COLO829 (cell line): Measurements from ENCODE around the gene ITM2C.

Source experiments
- DNase-seq: peaks from one replicate; pipeline ENCODE4 v3.0.0; 2012; ENCODE audit warnings: low spot score

ITM2C gene

GRCh38 chr2:230908092-230908594 is 43.4 kb downstream of the ITM2C start:
- DNase-seq, result no peak

- peak; percentile 90 for DNase-seq
Observed at GRCh38 chr2:230908595-230909191, 44.0 kb downstream of the ITM2C start.

DNA sequence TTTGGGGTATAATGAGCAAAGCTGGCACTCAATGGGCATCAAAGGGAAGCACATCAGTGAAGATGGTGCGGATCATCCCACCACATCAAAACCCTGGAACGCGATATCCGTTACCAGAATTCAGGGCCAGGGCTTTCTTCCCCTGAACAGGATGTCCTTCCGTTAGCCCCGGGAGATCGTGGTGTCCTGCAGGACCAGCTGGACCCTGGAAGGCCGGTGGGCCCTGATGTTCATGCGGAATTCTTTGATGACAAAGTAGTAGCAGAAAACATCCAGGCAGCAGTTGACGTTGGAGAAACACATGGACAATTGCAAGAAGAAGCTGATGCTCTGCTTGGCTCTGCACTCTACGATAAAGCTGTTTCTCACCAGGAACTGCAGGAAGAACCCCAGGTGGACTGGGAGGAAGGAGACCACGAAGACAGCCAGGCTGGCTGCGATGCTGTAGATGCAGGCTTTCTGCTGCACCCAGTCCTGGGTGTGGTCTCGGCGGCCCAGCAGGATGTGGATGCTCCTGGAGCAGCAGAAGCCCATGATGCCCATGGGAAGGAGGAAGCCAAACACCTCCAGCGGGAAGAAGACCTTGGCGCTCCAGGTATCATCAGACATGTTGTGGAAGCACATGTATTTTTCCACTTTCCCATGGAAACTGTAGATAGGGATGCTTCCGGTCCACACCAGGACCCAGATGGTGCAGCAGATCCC is 45.3 kb downstream of the ITM2C start:
- DNase-seq, result no peak

GRCh38 chr2:230910546-230911177 is 45.9 kb downstream of the ITM2C start:
- DNase-seq, result no peak

- no peak for DNase-seq
Observed at GRCh38 chr2:230912046-230912445, 47.3 kb downstream of the ITM2C start.

- no peak for DNase-seq
Observed at GRCh38 chr2:230912724-230913123, 48.0 kb downstream of the ITM2C start.

- peak; percentile 21 for DNase-seq
Observed at GRCh38 chr2:230913406-230914143, 48.8 kb downstream of the ITM2C start.

DNA sequence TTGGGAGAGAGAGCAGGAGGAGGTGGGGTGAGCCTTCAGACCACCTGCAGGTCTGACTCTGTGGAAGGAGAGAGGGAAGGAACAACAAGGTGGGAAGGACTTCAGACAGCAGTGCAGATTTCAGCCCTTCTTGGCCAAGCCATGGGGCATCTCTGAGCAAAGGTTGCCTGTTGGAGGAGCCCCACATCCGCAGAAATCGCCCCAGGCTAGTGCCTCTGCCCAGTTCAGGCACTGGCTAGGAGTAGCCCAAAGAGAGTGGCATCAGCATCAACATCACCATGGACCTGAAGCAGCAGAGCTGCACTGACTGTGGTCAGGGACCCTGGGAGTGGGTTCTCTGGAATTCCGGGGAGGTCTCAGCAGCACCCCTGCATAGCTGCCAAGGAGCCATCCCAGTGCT is 50.1 kb downstream of the ITM2C start:
- DNase-seq, result no peak

GRCh38 chr2:230915319-230915718 is 50.6 kb downstream of the ITM2C start:
- DNase-seq, result no peak

DNA sequence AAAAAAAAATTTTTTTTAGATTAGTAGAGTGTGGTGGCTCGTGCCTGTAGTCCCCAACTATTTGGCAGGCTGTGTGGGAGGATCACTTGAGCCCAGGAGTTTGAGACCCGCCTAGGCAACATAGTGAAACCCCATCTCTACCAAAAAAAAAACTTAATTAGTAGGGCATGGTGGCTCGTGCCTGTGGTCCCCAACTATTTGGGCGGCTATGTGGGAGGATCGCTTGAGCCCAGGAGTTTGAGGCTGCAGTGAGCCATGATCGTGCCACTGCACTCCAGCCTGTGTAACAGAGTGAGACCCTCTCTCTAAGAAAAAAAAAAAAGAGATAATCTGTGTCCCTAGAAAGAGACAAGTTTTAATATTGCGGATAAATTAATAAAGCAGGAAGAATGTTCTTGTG is 51.5 kb downstream of the ITM2C start:
- no peak for DNase-seq

- DNase-seq, result no peak
Observed at GRCh38 chr2:230919240-230919639, 54.5 kb downstream of the ITM2C start.

- DNase-seq, result no peak
Observed at GRCh38 chr2:230919681-230920080, 54.9 kb downstream of the ITM2C start.

DNA sequence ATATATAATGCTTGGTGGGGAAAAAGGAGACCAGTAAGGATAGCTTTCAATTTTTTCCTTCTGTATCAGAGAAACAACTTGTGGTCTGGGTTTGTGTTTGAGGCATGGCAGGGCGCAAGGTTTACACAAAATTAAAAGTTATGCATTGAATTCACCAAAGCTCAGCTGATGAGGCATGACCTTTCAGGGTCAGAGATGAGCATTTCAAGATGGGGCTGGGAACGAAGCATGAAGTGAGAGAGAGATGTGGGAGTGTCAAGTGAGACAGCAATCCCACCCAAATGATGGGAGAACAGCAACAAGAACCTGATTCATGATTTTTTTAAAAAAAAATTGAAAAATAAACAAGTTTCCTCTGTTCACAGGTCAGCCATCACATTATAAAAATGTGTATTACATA is 55.4 kb downstream of the ITM2C start:
- DNase-seq, result no peak

DNA sequence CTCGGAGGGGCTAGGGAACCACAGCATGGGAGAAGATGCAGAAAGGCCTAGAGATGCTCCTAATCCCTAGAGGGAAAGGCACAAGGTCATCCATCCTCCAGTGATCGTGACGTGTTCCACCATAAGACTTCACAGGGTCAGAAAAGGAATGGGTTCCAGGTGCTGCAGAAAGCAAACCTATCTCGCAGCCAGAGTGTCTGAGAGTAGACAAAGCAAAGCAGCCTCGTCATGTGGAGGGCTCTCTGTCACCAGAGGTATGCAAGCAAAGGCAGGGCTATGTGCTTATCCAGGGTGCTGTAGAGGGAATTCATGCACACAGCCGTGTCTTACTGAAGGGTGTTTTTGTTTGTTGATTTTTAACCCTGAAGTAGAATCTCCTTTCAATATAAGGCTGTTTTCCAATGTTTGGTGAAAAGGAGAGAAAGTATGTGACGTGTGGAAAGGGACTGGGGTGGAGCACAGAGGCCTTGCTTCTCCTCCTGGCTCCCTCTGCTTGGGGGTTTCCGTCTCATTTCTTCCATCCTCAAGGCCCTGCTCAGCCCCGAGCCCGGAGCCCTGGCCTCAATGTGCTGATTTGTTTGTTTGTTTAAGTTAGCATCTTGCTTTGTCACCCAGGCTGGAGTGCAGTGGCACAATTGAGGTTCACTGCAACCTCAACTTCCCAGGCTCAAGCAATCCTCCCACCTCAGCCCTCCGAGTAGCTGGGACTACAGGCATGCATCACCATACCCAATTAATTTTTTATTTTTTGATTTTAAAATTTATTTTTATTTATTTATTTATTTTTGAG is 57.3 kb downstream of the ITM2C start:
- DNase-seq, result no peak

DNA sequence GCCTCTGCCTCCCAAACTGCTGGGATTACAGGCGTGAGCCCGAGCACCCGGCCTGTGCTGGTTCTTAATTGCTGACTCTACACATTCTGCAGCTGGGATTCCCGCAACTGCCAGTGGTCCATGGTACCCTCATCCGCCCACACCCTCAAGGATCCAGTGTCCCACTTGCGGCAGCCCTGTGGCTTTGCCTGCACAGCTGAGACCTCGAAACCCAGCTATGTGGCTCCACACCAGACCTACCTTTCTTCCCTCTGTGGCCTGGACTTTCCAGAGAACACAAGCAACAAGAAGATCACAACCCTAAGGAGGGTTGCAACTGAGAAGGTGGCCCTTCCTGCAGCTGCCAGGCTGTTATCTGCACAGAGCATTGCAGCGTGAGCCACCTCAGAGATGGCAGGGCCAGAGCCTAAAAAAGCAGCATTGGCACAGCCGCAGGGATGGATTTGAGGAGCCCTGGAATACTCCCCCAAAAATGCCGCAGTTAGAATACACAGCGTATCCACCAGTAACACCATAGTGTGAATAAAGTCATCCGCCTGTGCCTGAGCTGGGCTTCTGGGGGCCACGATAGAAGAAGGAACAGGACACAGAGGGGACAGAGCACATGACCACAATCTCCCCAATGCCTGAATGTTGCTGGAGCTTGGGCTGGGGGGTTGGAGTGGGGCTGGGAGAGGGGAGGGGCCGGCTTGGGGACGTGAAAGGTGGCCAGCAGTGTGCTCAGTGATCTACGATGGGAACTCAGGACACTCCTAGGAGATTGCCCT is 58.4 kb downstream of the ITM2C start:
- no peak for DNase-seq

DNA sequence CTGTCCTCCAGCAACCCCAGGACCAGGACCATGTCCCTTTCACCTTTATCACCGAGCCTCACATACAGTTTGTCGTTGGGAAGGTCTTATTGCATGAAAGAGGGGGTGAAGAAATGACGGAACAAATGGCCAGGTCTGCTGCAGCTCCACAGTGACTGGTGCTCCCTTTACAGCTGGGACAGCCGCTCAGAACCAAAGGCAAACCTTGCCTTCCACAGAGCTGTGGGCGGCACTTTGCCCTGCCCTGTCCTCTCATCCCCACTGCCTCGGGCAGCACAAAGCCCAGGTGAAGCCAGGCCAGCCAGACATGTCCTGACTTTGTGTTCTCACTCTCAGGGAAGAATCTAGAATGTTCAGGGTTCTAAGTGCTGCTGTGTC is 59.3 kb downstream of the ITM2C start:
- DNase-seq, result no peak

GRCh38 chr2:230924470-230925341 is 60.0 kb downstream of the ITM2C start, which contains the start of gene GPR55:
GPR55 (minus strand) TSS chr2:230925242; CDS start chr2:230910962, 14,280 bp downstream.
- peak; percentile 42 for DNase-seq

DNA sequence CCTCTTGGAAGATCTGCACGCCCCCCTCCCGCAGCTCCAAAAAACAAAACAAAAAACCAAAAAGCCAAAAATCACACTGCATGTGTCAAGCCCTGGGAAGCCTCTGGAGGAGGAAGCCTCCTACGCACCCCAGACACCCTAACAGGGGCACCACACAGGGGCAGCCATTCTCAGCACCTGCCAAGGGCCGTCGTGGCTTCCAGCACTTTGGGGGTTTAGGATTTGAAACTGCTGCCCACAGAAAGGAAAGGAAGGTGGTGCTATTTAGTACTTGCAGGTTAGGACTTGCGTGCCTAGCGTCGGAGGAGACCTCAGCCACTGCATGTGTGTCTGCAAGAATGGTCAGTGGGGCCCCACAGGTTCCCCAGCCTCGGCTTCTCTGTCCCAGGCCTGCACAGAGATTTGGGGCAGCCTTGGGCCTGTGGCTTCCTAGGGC is 60.7 kb downstream of the ITM2C start:
- no peak for DNase-seq

GRCh38 chr2:230925879-230926765 is 61.4 kb downstream of the ITM2C start:
- peak; percentile 42 for DNase-seq
